ENCODE measurements around the gene P2RX4. TPM values are rescaled to one million over a fixed set of nuclear protein-coding genes. Genes with fewer than 3 reads are reported as not detected.

The P2RX4 gene
- total and polyA plus RNA-seq, 2 of the 13 experiments (the other 11 are each of a cell fraction or from before 2014, with no cell fraction given), result 13.8 to 30.8 TPM

- CTCF ChIA-PET (ENCODE audit: low intra/inter-chr PET ratio, low total read pairs), result no interaction called here
- Histone ChIP-seq H3K9ac (ENCODE audit: insufficient read depth, low read depth, low read length) (no peak overlapping the region), H3K79me2 (ENCODE audit: insufficient read depth, low read length) (peaks cover 4% of the 10 kb centered on the region), H2AFZ (ENCODE audit: low read length) (no peak overlapping the region), H3K4me1 (ENCODE audit: insufficient read depth, low read length) (no peaks in the 10 kb centered on the region), H3K36me3 (replicated peaks in 1 of 2; ENCODE audit: control insufficient read depth in 1 of 2, insufficient read depth in 2 of 2, low read length in 2 of 2) (peaks cover 2 to 3% of the 10 kb centered on the region in 2 experiments; a peak in 2 of 5 replicates), H3K4me2 (ENCODE audit: low read depth, low read length) (no peak overlapping the region), H4K20me1 (ENCODE audit: insufficient read depth, low read length) (no peaks in the 10 kb centered on the region; the same call in 1 of the 2 replicates), H3K9me3 (ENCODE audit: low read length) (no peaks in the 10 kb centered on the region), H3K27me3 (ENCODE audit: control insufficient read depth in 1 of 2, insufficient read depth in 2 of 2, low read length in 2 of 2) (no peaks in the 10 kb centered on the region), H3K27ac (ENCODE audit: extremely low read length, insufficient read depth, low read length) (no peak overlapping the region), H3K4me3 (replicated peaks in 1 of 3; ENCODE audit: insufficient read depth in 1 of 3, low read depth in 2 of 3, low read length in 3 of 3) (no peak overlapping the region)
- no TSS peak for BruUV-seq (replicated peaks)
- FAIRE-seq (no peak), ATAC-seq (no peak), DNase-seq (ENCODE audit: low spot score) (no peak)
- in situ Hi-C loops (cut with HindIII; ENCODE audit: extremely low pct_ligation_motif_present, low pct_unique_long_range_greater_than_20kb), result no loop called here
- TF ChIP-seq SYNCRIP (IDR thresholded peaks at IDR 0.05; ENCODE audit: insufficient read depth, low read depth, low read length) (no peak), HNF1B (CRISPR knock-in tag; IDR thresholded peaks at IDR 0.05) (no peak), ZNF567 (CRISPR knock-in tag; IDR thresholded peaks at IDR 0.05; ENCODE audit: borderline replicate concordance) (no peak), MAFF (IDR thresholded peaks at IDR 0.05; ENCODE audit: low read depth, low read length) (no peak), ZNF512 (CRISPR knock-in tag; IDR thresholded peaks at IDR 0.05) (no peak), KDM2A (CRISPR knock-in tag; IDR thresholded peaks at IDR 0.05; ENCODE audit: borderline replicate concordance, low read depth) (no peak), ZNF549 (CRISPR knock-in tag; IDR thresholded peaks at IDR 0.05) (no peak), SATB2 (CRISPR knock-in tag; IDR thresholded peaks at IDR 0.05) (no peak), SRSF4 (IDR thresholded peaks at IDR 0.05; ENCODE audit: low read depth, low read length, poor library complexity, severe bottlenecking) (no peak), MAX (IDR thresholded peaks at IDR 0.05) (no peak), ZNF350 (CRISPR knock-in tag; IDR thresholded peaks at IDR 0.05; ENCODE audit: borderline replicate concordance, low read depth) (no peak), ZNF205 (CRISPR knock-in tag; IDR thresholded peaks at IDR 0.05) (no peak), ZBTB26 (CRISPR knock-in tag; IDR thresholded peaks at IDR 0.05; ENCODE audit: borderline replicate concordance) (no peak), CEBPG (CRISPR knock-in tag; IDR thresholded peaks at IDR 0.05) (no peak), TGIF2 (CRISPR knock-in tag; IDR thresholded peaks at IDR 0.05) (no peak), ZNF775 (CRISPR knock-in tag; IDR thresholded peaks at IDR 0.05; ENCODE audit: borderline replicate concordance) (no peak)
- POLR2A ChIA-PET, result no interaction called here
- WGBS (ENCODE audit: low lambda C conversion rate), result 94% methylated on average over 10 of the region's 10 CpGs
- intact Hi-C loops (cut with micrococcal nuclease; ENCODE audit: unreplicated experiment), result no loop called here
These were observed 72.3 kb downstream of the P2RX4 start for GRCh38 chr12:121282072-121282742.
